ENCODE measurements around the gene PFAS.

The PFAS gene

GRCh38 chr17:8310601-8311123 is 61.6 kb downstream of the PFAS start:
- no peak for DNase-seq (ENCODE audit: low read depth, low spot score)

- no peak for DNase-seq (ENCODE audit: low read depth, low spot score)
These were observed 62.2 kb downstream of the PFAS start for GRCh38 chr17:8311131-8311790.

GRCh38 chr17:8312251-8312650 is 63.2 kb downstream of the PFAS start:
- DNase-seq (ENCODE audit: low read depth, low spot score) = no peak

GRCh38 chr17:8312726-8313600 is 63.9 kb downstream of the PFAS start:
- no peak for DNase-seq (ENCODE audit: low read depth, low spot score)

GRCh38 chr17:8314797-8315763 is 66.0 kb downstream of the PFAS start:
- no peak for DNase-seq (ENCODE audit: low read depth, low spot score)

GRCh38 chr17:8315764-8316217 is 66.7 kb downstream of the PFAS start:
- no peak for DNase-seq (ENCODE audit: low read depth, low spot score)

GRCh38 chr17:8318010-8318935 is 69.2 kb downstream of the PFAS start:
- no peak for DNase-seq (ENCODE audit: low read depth, low spot score)

Data from iPS DF 19.7 (cell line).